ENCODE results near the gene TRIM44. TPM values are rescaled to one million over a fixed set of nuclear protein-coding genes. Genes with fewer than 3 reads are reported as not detected.
"Not testable (repeated sequence)": the region's sequence is repeated elsewhere in the genome, so short reads cannot be mapped to it uniquely, and the experiment has no call there.

The TRIM44 gene
- total RNA-seq, 1 donor from 2014 or later = 6.1 TPM

DNA sequence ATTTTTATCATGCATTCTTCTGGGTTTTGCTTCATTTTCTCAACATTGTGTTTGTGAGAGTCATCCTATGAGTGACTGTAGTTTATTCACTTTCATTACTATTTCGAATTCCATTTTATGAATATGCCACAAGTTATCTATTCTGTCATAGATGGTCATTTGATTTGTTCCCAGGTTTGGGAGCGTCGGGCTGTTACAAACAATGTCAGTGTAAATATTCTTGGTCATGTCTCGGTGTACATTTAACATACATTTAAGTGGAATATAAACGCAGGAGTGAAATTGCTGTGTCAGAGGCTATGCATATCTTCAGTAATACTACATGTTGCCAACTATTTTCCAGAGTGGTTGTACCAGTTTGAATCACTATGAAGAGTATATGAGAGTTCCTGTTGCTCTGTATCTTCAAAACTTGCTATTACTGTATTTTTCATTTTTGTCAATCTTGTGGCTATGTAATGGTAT lies 2.4 kb downstream of the TRIM44 start:
- Histone ChIP-seq H3K27me3 (no peaks in the 10 kb centered on the region), H3K36me3 (no peaks in the 10 kb centered on the region), H3K9me3 (peaks cover 9 to 21% of the 10 kb centered on the region in 2 donors), H3K4me1 (peaks cover 0 to 13% of the 10 kb centered on the region in 2 donors), H3K4me3 (no peak overlapping the region), H3K27ac (no peak overlapping the region)
- intact Hi-C loops (cut with DNase I) = loop anchor here (10.0 kb wide), 1 partner anchor 560 kb away; no protein-coding TSS in a partner anchor
- DNase-seq (ENCODE audit: low spot score in 2 of 2) = no peak
- TF ChIP-seq CTCF (IDR thresholded peaks at IDR 0.05) = no peak

DNA sequence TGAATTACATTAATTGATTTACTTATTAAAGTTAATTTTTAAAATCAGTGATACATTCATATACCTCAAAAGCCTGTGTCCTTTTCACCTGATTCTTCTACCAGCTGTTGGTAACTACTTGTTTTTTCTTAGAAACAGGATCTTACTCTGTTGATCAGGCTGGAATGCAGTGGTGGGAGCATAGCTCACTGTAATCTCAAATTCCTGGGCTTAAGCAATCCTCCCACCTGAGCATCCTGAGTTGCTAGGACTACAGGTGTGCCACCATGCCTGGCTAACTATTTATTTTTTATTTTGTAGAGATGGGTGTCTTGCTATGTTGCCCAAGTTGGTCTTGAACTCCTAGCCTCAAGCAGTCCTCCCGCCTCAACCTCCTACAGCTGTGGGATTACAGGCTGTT lies 4.7 kb downstream of the TRIM44 start:
- Histone ChIP-seq H3K27ac (no peak overlapping the region), H3K36me3 (no peaks in the 10 kb centered on the region), H3K4me1 (peaks cover 0 to 17% of the 10 kb centered on the region in 2 donors), H3K9me3 (peaks cover 9 to 21% of the 10 kb centered on the region in 2 donors), H3K4me3 (no peak overlapping the region), H3K27me3 (no peaks in the 10 kb centered on the region)
- no peak for DNase-seq (ENCODE audit: low spot score in 2 of 2)
- intact Hi-C loops (cut with DNase I) = loop anchor here (10.0 kb wide), 1 partner anchor 562 kb away; no protein-coding TSS in a partner anchor
- TF ChIP-seq CTCF (IDR thresholded peaks at IDR 0.05) = no peak

DNA sequence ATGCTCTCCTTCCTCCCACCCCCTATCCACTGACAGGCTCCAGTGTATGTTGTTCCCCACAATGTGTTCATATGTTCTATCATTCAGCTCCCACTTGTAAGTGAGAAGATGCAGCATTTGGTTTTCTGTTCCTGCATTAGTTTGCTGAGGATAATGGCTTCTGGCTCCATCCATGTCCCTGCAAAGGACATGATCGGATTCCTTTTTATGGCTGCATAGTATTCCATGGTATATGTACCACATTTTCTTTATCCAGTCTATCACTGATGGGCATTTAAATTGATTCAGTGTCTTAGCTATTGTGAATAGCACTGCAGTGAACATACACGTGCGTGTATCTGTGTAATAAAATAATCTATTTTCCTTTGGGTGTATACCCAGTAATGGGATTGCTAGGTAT lies 5.8 kb downstream of the TRIM44 start:
- not testable (repeated sequence) for DNase-seq (ENCODE audit: low spot score in 2 of 2)
- intact Hi-C loops (cut with DNase I) = loop anchor here (10.0 kb wide), 1 partner anchor 564 kb away; no protein-coding TSS in a partner anchor

GRCh38 chr11:35671396-35672127 lies 9.0 kb downstream of the TRIM44 start:
- Histone ChIP-seq H3K36me3 (no peaks in the 10 kb centered on the region), H3K4me3 (no peak overlapping the region), H3K4me1 (peaks cover 0 to 21% of the 10 kb centered on the region in 2 donors), H3K9me3 (peaks cover under 1 to 6% of the 10 kb centered on the region in 2 donors), H3K27me3 (no peaks in the 10 kb centered on the region), H3K27ac (no peak overlapping the region)
- no peak for DNase-seq (ENCODE audit: low spot score in 2 of 2)
- TF ChIP-seq CTCF (IDR thresholded peaks at IDR 0.05) = no peak
- intact Hi-C loops (cut with DNase I) = no loop called here

More for the DNA sequence above, 5.8 kb downstream of the TRIM44 start:
- not testable (repeated sequence) for H3K36me3 ChIP-seq, H3K27me3 ChIP-seq, H3K4me3 ChIP-seq, H3K27ac ChIP-seq
- H3K4me1 ChIP-seq = peaks cover 0 to 14% of the 10 kb centered on the region in 2 donors
- peaks cover 9 to 21% of the 10 kb centered on the region in 2 donors for H3K9me3 ChIP-seq

- peaks cover 0 to 23% of the 10 kb centered on the region in 2 donors for H3K4me1 ChIP-seq
- H3K27me3 ChIP-seq = no peaks in the 10 kb centered on the region
- no peak for TF ChIP-seq CTCF (IDR thresholded peaks at IDR 0.05)
- H3K4me3 ChIP-seq = no peak overlapping the region
- intact Hi-C loops (cut with DNase I) = no loop called here
- no peaks in the 10 kb centered on the region for H3K9me3 ChIP-seq
- no peak for DNase-seq (ENCODE audit: low spot score in 2 of 2)
- H3K27ac ChIP-seq = no peak overlapping the region
- no peaks in the 10 kb centered on the region for H3K36me3 ChIP-seq
Observed at GRCh38 chr11:35672608-35673007, 10.0 kb downstream of the TRIM44 start.

- H3K27me3 ChIP-seq = no peaks in the 10 kb centered on the region
- no peaks in the 10 kb centered on the region for H3K9me3 ChIP-seq
- no peak for DNase-seq (ENCODE audit: low spot score in 2 of 2)
- H3K4me3 ChIP-seq = no peak overlapping the region
- H3K36me3 ChIP-seq = no peaks in the 10 kb centered on the region
- TF ChIP-seq CTCF (IDR thresholded peaks at IDR 0.05) = no peak
- peaks cover 0 to 20% of the 10 kb centered on the region in 2 donors for H3K4me1 ChIP-seq
- intact Hi-C loops (cut with DNase I) = no loop called here
- no peak overlapping the region for H3K27ac ChIP-seq
Observed at GRCh38 chr11:35675901-35676610, 13.5 kb downstream of the TRIM44 start.
